NCI-H187 treated with DMSO at 0.1 percent for 48 hours (cell line): ENCODE results near the gene ABCA3.
"Not testable (repeated sequence)": the region's sequence is repeated elsewhere in the genome, so short reads cannot be mapped to it uniquely, and the experiment has no call there.

ENCODE experiments used
- DNase-seq: peaks from one replicate; lab custom pipeline; 2025; lab: John Stamatoyannopoulos, UW

Gene ABCA3

DNA sequence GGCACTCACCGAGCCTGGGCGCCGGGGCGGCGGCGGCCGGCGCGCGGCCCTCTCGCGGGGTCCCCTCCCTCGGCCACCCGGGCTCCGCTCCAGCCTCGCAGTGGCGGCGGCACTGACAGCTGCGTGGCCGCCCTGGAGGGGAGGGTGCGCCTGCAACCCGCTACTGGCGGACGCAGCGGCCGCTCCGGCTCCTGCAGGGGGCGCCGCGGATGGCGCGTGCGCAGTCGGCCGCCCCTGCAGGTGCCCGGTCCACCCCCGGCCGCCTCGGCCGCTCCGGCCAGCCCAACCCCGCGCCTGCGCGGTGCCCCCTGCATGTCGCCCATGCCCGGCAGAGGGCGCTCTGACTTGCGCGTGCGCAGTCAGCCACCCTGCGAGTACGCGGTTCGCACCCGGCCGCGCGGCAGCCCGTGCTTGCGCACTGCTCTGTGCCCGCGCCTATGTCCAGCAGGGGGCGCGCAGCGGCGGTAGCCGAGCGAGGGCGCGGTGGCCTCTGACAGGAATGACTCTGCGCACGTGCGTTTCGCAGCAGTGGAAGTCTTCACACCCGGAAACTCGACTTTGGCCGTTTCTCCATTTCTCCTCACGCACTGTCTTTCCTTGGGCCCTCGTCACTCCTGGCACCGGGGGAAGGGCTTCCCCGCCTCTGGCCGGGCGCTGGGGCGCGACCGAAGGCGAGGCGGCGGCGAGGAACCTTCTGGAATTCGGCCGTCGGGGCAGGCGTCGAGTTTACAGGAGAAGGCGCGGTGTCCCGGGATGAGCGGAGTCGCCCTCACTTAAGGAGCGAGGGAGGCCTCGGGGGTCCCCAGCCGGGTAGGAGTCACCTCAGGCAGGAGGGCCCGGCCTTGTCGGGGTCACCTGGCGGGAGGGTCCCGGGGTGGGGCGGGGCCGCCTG is at the start of gene ABCA3:
Gene ABCA3 (minus strand): TSS at position 165 of the 892 bp plus-strand sequence. CDS start 14,262 bp downstream, outside the sequence.
- DNase-seq, result peak; percentile 79

DNA sequence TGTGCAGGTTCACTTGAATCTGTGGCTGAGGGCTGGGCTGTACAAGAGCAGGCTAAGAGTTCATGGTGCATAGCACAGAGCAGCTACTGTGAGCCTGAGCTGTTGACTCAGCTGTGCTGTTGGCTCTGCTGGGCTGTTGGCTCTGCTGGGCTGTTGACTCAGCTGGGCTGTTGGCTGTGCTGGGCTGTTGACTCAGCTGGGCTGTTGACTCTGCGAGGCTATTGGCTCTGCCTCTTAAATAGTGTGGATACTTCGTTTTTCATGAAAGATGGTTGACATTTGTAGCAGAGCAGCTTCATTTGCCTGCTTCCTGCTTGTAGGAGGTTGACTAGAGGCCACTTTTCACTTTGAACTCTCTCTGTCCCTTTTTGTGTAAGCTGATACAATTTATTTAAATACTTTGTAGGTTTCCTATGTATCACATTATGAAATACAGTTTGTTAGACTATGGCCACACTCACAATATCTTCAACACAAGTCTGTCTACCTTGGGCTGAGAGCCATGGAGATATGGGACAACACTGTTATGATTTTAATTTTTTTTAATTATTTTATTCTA is 48.4 kb upstream of the ABCA3 start:
- DNase-seq, result no peak

DNA sequence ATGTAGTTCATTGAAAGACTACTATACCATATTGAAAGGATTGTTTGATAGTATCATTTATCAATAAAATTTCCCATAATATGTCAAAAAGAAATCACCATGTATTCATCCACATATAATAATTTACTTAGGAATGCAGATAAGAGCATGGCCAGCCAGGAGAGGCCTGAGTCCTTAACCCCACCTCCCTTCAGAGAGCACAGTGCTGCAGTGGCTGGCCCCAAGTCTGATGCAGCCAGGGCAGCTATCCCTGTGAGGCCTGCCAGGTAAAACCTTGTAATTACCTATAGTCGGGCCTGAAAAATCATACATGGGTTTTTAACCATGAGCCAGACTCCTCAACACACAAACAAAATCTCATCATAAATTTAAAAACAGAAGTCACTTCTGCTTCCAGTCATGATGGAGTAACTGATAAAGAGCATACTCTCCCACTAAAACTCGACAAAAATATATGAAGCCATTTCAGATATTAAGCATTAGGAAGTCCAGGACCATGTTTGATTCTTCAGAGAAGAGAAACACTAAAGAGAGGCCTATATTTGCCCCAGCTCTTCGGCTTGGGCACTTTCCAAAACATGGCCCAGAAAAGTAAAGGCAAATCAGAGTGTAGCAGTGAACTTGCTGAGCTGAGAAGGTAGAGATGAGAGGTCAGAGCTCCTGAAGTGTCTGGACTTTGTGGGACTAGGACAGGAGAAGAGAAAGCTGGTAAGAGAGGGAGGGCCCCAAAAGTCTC is 47.8 kb upstream of the ABCA3 start:
- no peak for DNase-seq

DNA sequence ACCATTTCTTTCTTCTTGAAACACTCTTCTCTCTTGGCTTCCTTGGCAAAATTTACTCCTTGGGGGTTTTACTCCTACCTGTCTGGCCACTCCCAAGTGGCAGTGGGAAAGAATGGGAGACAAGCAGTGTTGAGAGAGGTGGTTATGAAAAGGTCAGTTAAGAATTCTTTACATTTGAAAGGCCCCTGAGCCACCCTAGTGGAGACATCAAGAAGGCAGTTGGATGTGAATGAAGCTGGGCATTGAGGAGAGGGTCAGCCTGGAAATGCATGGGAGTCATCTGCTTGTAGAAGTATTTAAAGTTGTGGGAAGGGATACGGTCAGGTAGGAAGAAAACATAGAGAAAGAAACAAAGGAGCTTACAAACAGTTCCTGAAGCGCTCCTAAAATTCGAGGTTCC is 46.5 kb upstream of the ABCA3 start:
- DNase-seq, result no peak

DNA sequence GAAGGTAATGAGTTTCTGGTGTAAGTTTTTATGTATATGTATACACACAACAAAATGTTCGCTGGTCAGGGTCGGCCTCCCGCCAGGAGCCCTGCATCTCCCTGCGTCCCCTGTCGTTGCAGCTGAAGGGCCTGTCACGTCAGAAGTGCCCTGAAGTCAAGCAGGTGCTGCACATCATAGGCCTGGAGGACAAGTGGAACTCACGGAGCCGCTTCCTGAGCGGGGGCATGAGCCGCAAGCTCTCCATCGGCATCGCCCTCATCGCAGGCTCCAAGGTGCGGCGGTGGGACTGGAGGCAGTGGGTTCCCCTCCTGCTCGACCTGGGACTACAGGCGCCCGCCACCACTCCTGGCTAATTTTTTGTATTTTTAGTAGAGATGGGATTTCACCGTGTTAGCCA is 45.5 kb upstream of the ABCA3 start:
- not testable (repeated sequence) for DNase-seq

DNA sequence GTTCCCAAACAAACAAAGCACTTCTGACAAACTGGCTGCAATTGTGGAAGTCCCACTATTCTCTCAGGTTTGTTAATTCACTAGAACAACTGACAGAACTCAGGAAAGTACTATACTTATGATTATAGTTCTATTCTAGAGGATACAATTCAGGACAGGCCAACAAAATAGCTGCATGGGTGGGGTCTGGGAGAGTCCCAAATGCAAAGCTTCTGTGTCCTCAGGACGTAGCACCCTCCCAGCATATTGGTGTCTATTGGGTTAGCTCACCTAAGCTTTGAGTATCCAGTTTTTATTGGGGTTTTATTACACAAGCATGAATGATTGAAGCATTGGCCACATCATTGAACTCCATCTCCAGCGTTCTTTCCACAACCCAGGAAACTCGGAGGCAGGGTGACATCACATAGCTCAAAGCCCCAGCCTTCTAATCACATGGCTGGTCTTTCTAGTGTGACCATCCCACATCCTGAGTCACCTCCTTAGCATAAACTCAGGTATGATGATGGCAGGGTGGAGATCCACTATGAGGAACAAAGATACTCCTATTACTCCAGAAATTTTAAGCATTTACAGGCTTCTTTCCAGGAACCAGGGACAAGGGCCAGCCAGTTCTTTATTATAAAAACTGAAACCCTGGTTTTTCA is 44.8 kb upstream of the ABCA3 start:
- no peak for DNase-seq

DNA sequence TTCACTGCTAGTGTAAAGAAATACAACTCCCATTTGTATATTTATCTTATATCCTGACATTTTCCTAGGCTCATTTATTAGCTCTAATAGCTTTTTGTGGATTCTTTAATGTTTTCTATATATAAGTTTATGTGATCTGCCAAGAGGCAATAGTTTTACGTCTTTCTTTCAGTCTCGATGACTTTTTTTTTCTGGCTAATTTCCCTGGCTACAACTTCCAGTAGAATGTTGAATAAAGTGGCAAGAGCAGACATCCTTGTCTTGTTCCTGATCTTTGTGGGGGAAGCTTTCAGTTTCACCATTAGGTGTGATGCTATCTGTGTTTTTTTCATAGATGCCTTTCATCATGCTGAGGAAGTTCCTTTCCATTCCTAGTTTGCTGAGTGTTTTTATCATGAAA is 43.9 kb upstream of the ABCA3 start:
- no peak for DNase-seq

DNA sequence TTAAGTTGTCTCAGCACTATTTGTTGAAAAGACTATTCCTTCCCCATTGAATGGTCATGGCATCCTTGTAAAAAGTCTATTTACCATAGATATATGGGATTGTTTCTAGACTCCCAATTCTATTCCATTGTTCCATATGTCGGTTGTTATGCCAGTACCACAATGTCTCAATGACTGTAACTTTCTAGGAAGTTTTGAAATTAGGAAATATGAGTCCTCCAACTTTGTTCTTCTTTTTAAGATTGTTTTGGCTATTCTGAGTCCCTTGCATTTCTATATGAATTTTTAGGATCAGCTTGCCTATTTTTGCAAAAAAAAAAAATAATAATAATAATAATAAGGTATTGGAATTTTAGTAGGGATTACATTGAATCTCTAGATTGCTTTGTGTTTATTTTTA is 43.0 kb upstream of the ABCA3 start:
- DNase-seq, result no peak

DNA sequence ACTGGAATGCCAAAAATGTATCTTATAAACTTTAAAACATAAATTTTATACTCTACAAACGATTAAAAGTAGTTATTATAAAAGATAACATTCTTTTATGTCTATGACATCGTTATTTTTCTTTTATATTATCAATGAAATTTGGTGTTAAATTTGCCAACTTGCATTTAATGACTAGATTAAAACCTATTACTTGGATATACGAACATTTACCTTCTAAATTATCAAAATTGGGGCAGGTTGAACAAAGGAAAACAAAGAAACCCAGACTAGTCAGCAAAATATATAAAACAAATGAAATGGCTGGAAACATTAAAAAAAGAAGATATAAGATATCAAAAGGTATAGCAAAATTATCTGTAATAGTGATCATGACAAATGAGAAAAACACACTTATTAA is 34.1 kb upstream of the ABCA3 start:
- no peak for DNase-seq

DNA sequence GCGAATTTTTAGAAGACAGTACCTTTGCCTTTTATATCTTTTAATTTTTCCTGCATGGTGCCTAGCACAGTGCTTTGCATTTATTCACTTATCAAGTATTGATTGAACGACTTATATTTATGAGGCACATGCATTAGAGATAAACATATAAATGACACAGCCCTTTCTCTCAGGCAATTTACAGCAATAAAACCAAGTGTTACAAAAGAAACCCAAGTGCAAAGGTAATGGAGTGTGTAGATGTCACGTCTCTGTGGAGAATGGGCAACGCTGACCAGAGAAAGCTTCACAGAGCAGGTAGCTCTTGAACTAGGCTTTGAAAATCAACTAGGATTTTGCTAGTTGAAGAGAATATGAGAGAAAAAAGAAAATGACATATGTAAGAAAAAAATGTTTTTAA is 32.6 kb upstream of the ABCA3 start:
- DNase-seq, result no peak

DNA sequence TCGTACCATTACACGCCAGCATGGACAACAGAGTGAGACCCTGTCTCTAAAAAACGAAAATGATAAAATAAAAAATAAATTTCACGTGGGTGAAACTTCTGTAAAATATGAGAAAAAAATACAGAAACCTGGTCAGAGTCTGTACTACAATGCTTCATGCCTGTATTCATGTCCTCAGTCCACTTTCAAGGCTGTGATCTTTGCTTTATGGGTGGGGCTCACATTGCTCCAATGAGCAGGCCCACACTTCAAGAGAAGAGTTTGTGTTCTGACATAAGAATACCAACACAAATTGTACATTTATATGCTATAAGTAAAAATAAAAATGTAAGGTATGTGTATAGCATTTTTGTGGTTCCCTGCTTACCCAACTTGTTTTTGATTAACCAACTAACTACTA is 32.2 kb upstream of the ABCA3 start:
- no peak for DNase-seq

DNA sequence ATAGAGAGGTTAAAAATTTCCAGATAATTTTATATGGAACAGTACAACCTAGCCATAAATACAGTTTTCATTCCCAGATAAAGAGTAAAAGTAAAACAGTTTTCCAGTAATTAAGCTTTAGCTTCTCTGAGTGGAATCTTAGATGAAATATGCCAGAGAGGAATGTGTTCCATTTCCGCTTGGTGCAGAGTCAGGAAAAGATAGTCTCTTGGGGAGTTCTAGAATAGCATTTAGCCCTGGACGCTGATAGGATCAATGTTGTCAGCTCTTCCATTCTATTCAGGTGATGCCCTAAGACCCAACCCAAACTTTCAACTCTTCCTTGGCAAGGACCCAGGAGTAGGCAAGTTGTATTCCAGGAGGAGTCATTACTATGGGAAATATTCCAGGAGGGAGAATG is 30.9 kb upstream of the ABCA3 start:
- no peak for DNase-seq

DNA sequence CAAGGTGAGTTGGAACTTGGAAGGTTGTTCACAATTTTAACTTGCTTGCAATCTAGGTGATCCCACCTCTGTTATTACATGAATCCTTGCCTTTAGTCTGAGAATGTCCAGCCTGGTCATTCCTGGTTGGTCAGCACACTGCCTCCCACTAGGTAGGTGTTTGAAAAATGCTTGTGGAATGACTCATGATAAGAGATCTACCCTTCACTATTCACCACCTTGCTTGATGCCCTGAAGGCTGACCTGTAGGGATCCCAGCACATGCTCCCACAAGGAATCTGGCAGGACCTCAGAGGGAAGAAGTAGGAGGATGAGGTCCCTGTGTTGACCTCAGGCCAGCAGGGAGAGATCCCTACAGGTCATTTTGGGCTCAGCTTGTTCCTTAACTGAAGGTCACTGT is 30.2 kb upstream of the ABCA3 start:
- DNase-seq, result no peak

DNA sequence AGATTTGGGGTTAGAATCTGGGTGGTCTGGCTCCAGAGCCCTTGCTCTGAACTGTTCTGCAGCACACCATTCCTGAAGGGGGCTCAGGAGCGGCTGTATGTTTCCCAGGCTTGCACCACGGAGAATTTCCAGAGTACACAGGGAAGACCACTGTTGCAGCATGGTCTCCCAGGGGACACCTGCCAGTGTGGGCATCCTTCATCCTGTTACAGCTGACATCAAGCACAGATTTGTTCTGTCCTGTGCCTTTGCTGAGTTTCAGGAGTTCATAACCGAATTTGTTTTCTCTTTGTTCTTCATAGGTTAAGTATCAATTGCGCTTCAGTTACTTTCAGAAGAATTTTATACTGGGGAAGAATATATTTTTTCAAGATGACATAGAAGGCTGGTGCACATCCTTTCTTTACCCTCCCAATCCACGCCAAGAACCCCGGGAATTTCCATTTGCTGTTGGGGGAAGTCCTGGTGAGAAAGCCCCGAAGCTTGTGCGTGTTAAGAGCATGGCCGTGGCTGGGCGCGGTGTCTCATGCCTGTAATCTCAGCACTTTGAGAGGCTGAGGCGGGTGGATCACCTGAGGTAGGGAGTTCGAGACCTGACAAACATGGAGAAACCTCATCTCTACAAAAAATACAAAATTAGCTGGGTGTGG is 26.3 kb upstream of the ABCA3 start:
- DNase-seq, result no peak

DNA sequence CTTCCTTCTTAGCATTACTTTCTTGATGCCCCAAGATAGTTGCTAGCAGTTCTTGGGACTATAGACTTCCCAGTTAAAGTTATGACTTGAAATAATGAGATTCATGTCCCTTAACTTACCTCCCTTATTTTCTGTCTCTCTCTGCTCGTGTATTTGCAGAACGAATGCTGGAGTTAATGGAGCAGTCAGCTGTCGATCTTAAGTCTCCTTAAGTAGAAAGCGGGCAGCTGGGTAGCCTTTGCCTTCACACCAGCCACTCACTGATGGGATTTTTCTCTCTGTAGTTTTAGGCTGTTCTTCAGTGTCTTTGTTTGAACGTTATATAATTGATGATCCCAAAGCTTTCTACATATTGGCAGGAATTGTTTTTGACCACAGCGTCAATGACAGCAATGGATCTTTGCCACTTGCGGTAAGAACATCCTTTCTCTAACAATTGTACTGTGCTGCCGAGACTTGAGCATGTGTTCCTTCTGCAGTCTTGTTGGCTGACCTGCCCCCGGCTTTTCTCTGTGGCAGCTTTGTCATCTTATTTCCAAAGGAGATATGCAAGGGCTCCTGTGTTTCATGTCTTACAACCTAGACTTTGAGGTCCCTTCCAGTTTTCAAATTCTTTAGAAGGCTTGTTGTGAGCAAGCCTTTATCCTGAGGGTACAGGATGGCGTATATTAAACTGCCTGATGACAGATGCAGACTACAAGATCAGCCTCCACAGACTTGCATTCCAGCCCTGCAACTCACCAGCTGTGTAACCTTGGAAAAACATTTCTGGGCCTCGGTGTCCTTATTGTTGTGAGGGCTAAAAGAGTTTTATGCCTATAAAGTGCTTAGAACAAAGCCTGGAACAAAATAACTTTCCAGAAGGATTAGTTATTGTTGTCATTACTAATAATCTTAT is 25.1 kb upstream of the ABCA3 start:
- DNase-seq, result no peak

DNA sequence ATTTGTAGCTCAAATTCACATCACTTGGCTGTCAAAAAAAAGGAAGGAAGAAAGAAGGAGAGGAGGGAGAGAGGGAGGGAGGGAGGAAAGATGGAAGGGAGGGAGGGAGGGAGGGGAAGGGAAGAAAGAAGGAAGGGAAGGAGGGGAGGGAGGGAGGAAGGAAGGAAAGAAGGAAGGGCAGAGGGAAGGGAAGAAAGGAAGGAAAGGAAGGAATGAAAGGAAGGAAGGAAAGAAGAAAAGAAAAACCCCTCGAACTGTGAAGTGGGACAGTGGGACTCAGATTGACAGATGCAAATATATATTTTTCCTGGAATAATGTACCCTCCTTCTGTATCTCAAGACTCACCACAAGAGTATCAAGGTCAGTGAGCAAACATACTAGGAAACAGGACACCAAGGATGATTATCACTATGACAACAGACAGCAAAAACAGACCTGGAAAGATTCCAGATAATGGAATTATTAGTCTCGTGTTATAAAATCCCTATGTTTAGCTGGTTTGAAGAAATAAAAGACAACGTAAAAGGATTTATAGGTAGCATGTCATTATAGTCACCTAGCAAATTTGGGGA is 24.2 kb upstream of the ABCA3 start:
- DNase-seq, result peak; percentile 27

DNA sequence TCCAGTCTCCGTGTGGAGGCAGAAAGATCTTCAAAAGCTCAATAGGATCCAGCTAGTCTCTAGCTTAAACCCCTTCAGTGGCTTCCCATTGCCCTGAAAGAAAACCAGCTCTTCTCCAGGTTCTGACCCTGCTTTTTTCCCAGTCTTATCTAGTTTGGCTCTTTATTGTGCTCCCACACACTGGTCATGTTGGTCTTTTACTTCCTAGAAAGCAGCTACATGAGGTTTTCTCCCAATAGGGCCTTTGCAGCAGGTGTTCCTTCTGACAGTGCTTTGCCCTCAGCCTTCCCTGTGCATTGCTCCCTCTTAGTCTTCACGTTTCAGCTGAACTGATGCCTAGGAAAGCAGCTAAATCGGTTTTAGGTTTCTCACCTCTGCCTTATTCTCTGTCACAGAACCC is 21.7 kb upstream of the ABCA3 start:
- DNase-seq, result no peak

DNA sequence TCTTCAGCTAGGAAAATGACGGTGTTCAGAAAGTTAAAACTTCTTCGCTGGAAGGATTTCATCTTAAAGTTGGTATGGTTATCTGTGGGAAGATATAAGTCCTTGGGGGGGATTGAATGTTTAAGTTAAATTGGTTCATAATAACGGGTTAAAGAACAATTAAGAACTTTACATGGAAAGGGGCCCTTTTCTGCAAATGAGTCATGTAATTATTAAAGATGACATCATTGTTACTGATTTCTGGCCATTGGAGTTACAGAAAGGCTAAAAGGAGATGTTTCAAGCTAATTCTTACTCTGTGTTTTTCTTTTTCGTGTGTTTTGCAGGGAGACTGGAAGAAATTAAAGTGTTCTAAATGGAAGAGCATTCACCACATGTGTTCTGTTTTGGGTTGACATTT is 20.6 kb upstream of the ABCA3 start:
- DNase-seq, result no peak

DNA sequence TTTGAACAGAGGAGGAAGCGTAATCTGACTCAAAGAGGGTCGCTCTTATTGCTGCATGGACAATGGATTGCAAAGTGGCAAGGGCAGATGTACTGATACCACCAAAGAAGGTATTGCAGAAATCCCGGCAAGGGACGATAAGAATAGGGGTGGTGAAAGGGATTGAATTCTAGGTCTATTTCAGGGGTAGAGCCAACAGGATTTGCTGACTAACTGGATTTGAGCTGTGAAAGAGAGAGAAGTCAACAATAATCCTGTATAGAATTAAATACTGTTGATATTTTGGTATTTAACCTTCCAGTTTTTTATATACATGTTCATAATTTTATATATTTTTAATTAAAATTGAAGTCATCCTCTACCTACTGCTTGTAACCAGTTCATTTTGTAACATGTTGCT is 19.4 kb upstream of the ABCA3 start:
- DNase-seq, result no peak

DNA sequence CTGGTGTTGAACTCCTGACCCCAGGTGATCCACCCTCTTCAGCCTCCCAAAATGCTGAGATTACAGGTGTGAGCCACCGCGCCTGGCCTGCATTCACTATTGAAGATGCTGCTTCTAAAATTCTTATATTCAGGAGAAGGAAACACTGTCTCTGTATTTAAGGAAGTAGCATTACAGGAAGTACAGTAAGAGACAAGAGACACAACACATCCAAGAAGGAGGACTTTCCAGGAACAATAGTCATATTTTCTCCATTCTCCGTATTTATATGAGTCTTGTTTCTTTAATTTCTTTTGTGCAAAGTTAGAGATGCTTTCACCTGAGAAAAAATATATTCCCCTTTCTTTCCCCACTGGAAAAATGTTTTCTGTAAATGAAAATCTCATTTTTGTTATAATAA is 18.3 kb upstream of the ABCA3 start:
- no peak for DNase-seq

DNA sequence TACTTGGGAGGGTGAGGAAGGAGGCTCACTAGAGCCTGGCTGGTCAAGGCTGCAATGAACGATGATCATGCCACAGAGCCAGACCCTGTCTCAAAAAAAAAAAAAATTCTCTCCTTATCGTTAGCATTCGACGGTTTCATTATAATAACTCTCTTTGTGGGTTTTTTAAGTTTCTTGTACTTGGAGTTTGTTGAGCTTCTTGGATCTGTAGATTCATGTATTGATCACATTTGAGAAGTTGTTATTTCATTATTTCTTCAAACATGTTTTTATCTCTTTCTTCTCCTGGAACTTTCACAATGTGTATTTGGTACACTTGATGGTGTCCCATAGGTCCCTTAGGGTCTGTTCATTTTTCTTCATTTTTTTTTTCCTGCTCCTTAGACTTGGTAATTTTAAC is 16.8 kb upstream of the ABCA3 start:
- DNase-seq, result no peak
